Pancreas (tissue), 10 donors: ENCODE data around the gene CPTP. TPM values are rescaled to one million over a fixed set of nuclear protein-coding genes. Genes with fewer than 3 reads are reported as not detected.
A peak's percentile ranks its signal among the peaks of the same experiment; 100 is the strongest.

Experiments used
- ATAC-seq, 4 donors: fragments of 200-7000 bp; cut with Tn5 transposase; one replicate each; pipeline versions ENCODE4 v1.8.0 to v1.9.1; 2020; ENCODE audit warnings: mild to moderate bottlenecking in 4 of 4, moderate library complexity in 4 of 4
- DNase-seq, 6 donors: peaks; one replicate each; pipeline ENCODE4 v3.0.0-alpha.2; 2020
- FAIRE-seq: peaks from 2 replicates; lab custom pipeline; 2012; peaks lifted over from hg19 to GRCh38; lab: Jason Lieb, UNC
- H3K27ac ChIP-seq, 4 donors: fragments of 200-600 bp; sonication (generic); 1 replicate in 3 of 4; 2 replicates in 1 of 4; pipeline versions ENCODE4 v1.5.0 to v1.8.0; 2020
- H3K27me3 ChIP-seq, 4 donors: fragments of 200-600 bp; one replicate each; pipeline ENCODE4 v1.8.0; 2021
- H3K36me3 ChIP-seq, 3 donors: fragments of 200-600 bp; sonication (generic) in 1 of 3; one replicate each; pipeline versions ENCODE4 v1.5.0 to v1.8.0; 2020 to 2021
- H3K4me1 ChIP-seq, 3 donors: fragments of 200-600 bp; one replicate each; pipeline ENCODE4 v1.8.0; 2021
- H3K4me3 ChIP-seq, 4 donors: fragments of 200-600 bp; sonication (generic) in 2 of 4; one replicate each; pipeline versions ENCODE4 v1.5.0 to v1.8.0; 2020 to 2021
- H3K9me3 ChIP-seq, 4 donors: fragments of 200-600 bp; one replicate each; pipeline ENCODE4 v1.8.0; 2021
- WGBS, 2 donors: extraction: QIAGEN DNeasy Blood & Tissue Kit; methylation state at CpG; one replicate each; pipeline ENCODE4 v1.1.7; 2013; 5-methylcytosine and 5-hydroxymethylcytosine counted together
- intact Hi-C, 3 donors: fragments of 100-400 bp; cut with DNase I; formaldehyde crosslinking; loops; one replicate each; pipeline versions ENCODE4 v1.11.1 to v1.14.2; 2022
- polyA plus RNA-seq, 2 donors: library from polyadenylated mRNA; stranded (reverse); fragments of 200-250 nt; gene quantifications; one replicate each; pipeline ENCODE4 v1.2.3, GENCODE V29; 2013
- total RNA-seq, 6 donors: library from RNA; stranded (reverse); fragmentation: NEBNext Ultra II Directional in 4 of 6; extraction: Animal tissue kit (Norgen Biotek cat#: 25700) in 4 of 6; gene quantifications; one replicate each; pipeline versions ENCODE4 v1.2.1 to v1.2.4, GENCODE V29; 2021 to 2023
- TF ChIP-seq, protein P1 (sequence below), 4 donors: fragments of 200-600 bp; sonication (generic) in 3 of 4; IDR thresholded peaks; one replicate each; pipeline versions ENCODE4 v1.5.0 to v1.8.0; 2021; ENCODE audit warnings: antibody characterized with exemption in 4 of 4
- donor health status: healthy with polysubstance abuse.
- donor health status: DM: no; HTN: no; CAD: no; lungs with moderate emphysema.
- donor health status: DM: no; HTN: no; CAD: no.
- donor health status: control.
- donor health status: control.
- donor health status: Bipolar disorder and iron deficiency.
- donor health status: DM: yes; HTN: yes; CAD: no.
- donor health status: DM: no; HTN: no; CAD: no.
- donor health status: DM: no; HTN: no; CAD: no.
- donor health status: DM: yes; HTN: yes; CAD: no.

CPTP gene
- total and polyA plus RNA-seq, 8 donors = 8.0 to 22.0 (median 11.2) TPM

DNA sequence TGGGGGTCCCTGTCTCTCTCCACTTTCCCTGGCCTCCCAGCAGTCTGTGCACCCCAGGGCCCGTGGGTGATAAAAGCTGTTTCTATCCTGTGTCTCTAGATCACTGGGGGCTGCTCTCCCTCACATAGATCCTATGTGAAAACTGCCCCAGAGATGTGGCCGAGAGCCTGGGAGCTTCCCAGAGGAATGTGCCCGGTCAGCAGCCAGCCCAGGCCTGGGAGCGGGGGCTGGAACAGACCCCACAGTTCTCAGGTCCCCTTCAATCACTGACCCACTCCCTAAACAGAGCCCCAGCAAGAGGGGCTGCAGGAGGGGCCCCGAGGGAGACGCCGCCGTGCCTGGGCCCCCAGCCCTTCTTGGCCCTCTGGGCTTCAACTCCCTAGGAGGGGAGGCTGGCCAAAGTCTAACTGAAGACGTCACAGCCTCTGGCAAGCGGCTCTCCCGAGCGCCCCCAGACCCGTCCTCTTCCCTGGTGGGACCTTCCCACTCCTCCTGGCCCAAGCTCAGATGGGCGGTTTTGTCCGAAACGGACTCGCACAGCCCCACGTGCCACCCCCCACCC, 33.4 kb downstream of the CPTP start:
- Histone ChIP-seq H3K27me3 (no peaks in the 10 kb centered on the region), H3K36me3 (no peaks in the 10 kb centered on the region), H3K4me1 (no peaks in the 10 kb centered on the region), H3K9me3 (no peaks in the 10 kb centered on the region), H3K27ac (no peak overlapping the region), H3K4me3 (peak overlapping the region in 2 of 4 donors; percentile 13 to 19)
- intact Hi-C loops = no loop called here
- WGBS, 2 donors = 24 to 29% methylated on average over 16 to 18 of the region's 18 CpGs
- TF ChIP-seq, protein P1, sequence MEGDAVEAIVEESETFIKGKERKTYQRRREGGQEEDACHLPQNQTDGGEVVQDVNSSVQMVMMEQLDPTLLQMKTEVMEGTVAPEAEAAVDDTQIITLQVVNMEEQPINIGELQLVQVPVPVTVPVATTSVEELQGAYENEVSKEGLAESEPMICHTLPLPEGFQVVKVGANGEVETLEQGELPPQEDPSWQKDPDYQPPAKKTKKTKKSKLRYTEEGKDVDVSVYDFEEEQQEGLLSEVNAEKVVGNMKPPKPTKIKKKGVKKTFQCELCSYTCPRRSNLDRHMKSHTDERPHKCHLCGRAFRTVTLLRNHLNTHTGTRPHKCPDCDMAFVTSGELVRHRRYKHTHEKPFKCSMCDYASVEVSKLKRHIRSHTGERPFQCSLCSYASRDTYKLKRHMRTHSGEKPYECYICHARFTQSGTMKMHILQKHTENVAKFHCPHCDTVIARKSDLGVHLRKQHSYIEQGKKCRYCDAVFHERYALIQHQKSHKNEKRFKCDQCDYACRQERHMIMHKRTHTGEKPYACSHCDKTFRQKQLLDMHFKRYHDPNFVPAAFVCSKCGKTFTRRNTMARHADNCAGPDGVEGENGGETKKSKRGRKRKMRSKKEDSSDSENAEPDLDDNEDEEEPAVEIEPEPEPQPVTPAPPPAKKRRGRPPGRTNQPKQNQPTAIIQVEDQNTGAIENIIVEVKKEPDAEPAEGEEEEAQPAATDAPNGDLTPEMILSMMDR (IDR thresholded peaks at IDR 0.05) = no peak
- DNase-seq = peak in 2 of 6 donors; percentile 13 to 72
- no peak for ATAC-seq
- FAIRE-seq = no peak

DNA sequence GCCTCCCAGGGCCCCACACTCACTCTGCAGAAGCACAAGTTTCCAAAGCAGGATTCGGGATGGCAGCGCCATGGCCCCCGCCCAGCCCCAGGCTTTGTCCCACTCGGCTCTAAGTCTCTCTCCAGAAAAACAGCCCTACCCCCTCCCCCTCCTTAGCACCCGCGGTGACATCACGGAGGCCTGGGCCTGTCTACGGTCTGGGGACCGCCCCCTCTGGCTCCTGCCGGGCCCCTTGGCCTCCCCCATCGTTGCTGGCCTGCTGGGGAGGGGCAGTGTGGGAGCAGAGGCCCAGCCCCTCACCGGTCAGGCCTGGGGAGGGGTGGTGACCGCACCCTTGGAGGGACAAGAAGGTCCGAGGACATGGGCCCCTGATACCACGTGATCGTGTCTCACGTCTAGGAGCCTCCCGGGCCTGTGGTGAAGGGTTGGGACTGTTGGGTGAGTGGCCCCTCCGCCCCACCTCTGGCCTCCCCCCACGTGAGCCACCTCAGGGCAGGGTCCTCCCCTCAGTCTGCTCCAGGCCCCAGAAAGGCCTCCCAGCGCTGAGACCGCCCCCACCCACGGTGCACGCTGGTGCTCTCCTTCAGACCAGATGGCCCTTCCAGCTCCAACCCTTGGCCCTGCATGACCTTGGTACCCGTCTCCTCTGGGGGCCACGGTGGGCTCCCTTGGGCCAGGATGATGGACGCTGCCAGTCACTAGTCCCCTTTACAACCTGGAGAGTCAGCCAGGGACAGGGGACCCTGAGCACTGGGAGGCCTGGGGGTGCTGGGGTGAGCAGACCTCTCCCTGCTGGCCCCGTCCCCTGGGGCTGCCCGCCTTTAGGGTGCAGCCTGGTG, 34.0 kb downstream of the CPTP start, which contains the start of gene MXRA8:
Gene MXRA8 (minus strand): TSS at position 123 of the 839 bp plus-strand sequence. CDS start 51 bp downstream, at position 72.
- no peaks in the 10 kb centered on the region for H3K4me1 ChIP-seq
- intact Hi-C loops = no loop called here
- no peaks in the 10 kb centered on the region for H3K9me3 ChIP-seq
- DNase-seq = peak in 3 of 6 donors; percentile 37 to 67 (median 58)
- H3K36me3 ChIP-seq = no peaks in the 10 kb centered on the region
- peak within 1 kb of the TSS in 1 of 4 donors; percentile 1 for H3K27ac ChIP-seq
- TF ChIP-seq, protein P1 (IDR thresholded peaks at IDR 0.05) = no peak
- no peak for FAIRE-seq
- no peaks in the 10 kb centered on the region for H3K27me3 ChIP-seq
- H3K4me3 ChIP-seq = peak within 1 kb of the TSS in 2 of 4 donors; percentile 13 to 19
- peak; percentile 14 to 49 (median 32) for ATAC-seq
- 31 to 33% methylated on average over 28 to 29 of the region's 29 CpGs for WGBS, 2 donors

DNA sequence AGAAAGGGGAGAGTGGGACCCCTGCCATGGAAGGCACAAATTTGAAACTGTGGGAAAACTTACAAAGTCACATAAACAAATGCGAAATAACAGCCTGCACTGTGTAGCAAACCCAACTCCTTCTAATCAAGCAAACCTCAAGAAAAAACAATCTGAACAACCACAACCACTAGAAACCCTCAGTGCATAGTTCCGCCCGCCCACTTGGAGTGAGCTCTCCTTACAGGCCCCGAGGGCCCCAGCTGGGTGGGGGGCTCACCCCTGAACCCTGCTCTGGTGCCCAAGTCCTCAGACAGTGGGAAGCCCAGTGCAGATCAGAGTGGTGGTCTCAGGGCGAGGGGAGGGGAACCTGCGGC, 34.7 kb downstream of the CPTP start:
- no peak for DNase-seq

DNA sequence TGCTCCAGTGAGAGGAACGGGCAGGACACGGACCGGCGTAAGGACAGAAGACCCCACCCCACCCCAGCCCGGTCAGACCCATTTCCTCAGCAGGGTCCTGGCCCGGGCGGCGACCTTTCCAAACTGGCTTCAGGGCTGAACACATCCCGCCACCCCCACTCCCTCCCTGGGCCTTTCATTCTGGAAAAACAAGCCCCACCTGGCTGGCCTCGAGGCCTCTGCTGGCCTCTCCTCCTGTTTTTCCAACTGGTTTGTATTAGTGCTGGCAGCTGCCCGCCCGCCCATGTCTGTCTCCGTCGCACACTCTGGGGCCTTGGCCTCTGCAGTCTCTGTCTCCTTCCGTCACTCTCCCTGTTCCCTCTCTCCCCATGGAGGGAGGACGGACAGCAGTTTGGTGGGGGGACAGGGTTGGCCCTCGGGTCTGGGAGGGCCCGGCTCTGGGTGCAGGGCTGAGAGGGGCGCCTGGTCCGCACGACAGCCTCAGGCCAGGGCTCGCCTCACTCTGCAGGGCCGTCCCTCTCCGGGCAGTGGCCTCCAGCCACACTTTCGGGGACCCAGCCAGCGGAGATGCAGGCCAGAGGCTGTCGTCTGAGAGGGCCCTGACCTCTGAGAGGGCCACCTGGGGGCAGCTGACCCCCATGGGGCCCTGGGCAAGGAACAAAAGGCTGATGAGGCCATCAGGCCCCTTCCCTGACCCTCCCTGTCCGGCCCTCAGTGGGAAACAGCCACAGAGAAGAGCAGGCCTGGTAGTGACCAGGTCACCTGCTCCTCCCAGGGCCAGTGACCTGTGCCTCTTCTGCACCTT, 35.3 kb downstream of the CPTP start:
- WGBS, 2 donors = 59 to 72% methylated on average over 21 to 28 of the region's 28 CpGs
- no peaks in the 10 kb centered on the region for H3K36me3 ChIP-seq
- no peaks in the 10 kb centered on the region for H3K4me1 ChIP-seq
- TF ChIP-seq, protein P1 (IDR thresholded peaks at IDR 0.05) = no peak
- H3K27me3 ChIP-seq = no peaks in the 10 kb centered on the region
- intact Hi-C loops = no loop called here
- no peak overlapping the region for H3K27ac ChIP-seq
- FAIRE-seq (no peak), DNase-seq (peak in 3 of 6 donors; percentile 29 to 61 (median 41)), ATAC-seq (peak in 2 of 4 donors; percentile 12 to 27)
- no peak overlapping the region for H3K4me3 ChIP-seq
- H3K9me3 ChIP-seq = no peaks in the 10 kb centered on the region

More for the DNA sequence above, 34.7 kb downstream of the CPTP start:
- TF ChIP-seq, protein P1 (IDR thresholded peaks at IDR 0.05) = no peak
- WGBS, 2 donors = 62 to 71% methylated on average over 6 of the region's 6 CpGs
- Histone ChIP-seq H3K27ac (no peak overlapping the region), H3K4me3 (no peak overlapping the region), H3K27me3 (no peaks in the 10 kb centered on the region), H3K9me3 (no peaks in the 10 kb centered on the region), H3K36me3 (no peaks in the 10 kb centered on the region), H3K4me1 (no peaks in the 10 kb centered on the region)
- intact Hi-C loops = no loop called here
- FAIRE-seq (no peak), ATAC-seq (peak in 2 of 4 donors; percentile 20 to 36)
